HepG2 (cell line): ENCODE measurements around the gene PPIA. TPM values are rescaled to one million over a fixed set of nuclear protein-coding genes. Genes with fewer than 3 reads are reported as not detected.

Source experiments
- ELF1 ChIP-seq: sonication (generic); formaldehyde crosslinking; IDR thresholded peaks from 2 replicates; pipeline ENCODE4 v1.4.0; 2020; ENCODE audit warnings: missing genetic modification reagents
- EP300 ChIP-seq, 3 experiments: sonication (generic) in 1 of 3; formaldehyde crosslinking in 1 of 3; IDR thresholded peaks; 2 replicates each; pipeline versions ENCODE4 v1.5.1 to v1.6.1; 2011 to 2020; ENCODE audit warnings: low read depth in 2 of 3, low read length in 2 of 3, borderline replicate concordance in 1 of 3, improper control_type of control experiment in 1 of 3, mild to moderate bottlenecking in 1 of 3, missing genetic modification reagents in 1 of 3, moderate library complexity in 1 of 3
- FIP1L1 ChIP-seq: fragments of 200-400 bp; formaldehyde crosslinking; IDR thresholded peaks from 2 replicates; pipeline ENCODE4 v1.6.1; 2018; ENCODE audit warnings: low read depth, mild to moderate bottlenecking, low read length, moderate library complexity, borderline replicate concordance; ENCODE audit not compliant: insufficient read depth
- GATA4 ChIP-seq: sonication (generic); IDR thresholded peaks from 2 replicates; pipeline ENCODE4 v1.6.1; 2016; ENCODE audit warnings: antibody characterized with exemption, low read depth, borderline replicate concordance
- HMG20B ChIP-seq: conservative IDR thresholded peaks from 2 replicates; pipeline ENCODE4 v1.6.1; 2016; ENCODE audit warnings: missing genetic modification reagents, missing compliant biosample characterization
- KDM2A ChIP-seq: sonication (generic); formaldehyde crosslinking; IDR thresholded peaks from 2 replicates; pipeline ENCODE4 v1.4.0; 2020; ENCODE audit warnings: low read depth, missing genetic modification reagents, borderline replicate concordance
- MED1 ChIP-seq: sonication (generic); formaldehyde crosslinking; IDR thresholded peaks from 2 replicates; pipeline ENCODE4 v1.4.0; 2020; ENCODE audit warnings: missing genetic modification reagents
- MEF2D ChIP-seq: sonication (generic); formaldehyde crosslinking; IDR thresholded peaks from 2 replicates; pipeline ENCODE4 v1.5.1; 2020; ENCODE audit warnings: mild to moderate bottlenecking, missing genetic modification reagents
- NFKB2 ChIP-seq: sonication (generic); formaldehyde crosslinking; IDR thresholded peaks from 2 replicates; pipeline ENCODE4 v1.4.0; 2020; ENCODE audit warnings: missing genetic modification reagents, borderline replicate concordance
- NR2F2 ChIP-seq: IDR thresholded peaks from 2 replicates; pipeline ENCODE4 v1.6.1; 2012; ENCODE audit warnings: low read depth, inconsistent platforms, borderline replicate concordance
- NR2F6 ChIP-seq, 2 experiments: IDR thresholded peaks; 2 replicates each; pipeline ENCODE4 v1.6.1; 2016; ENCODE audit warnings: antibody characterized with exemption in 1 of 2, mild to moderate bottlenecking in 1 of 2
- NRL ChIP-seq: sonication (generic); formaldehyde crosslinking; IDR thresholded peaks from 2 replicates; pipeline ENCODE4 v1.5.0; 2020; ENCODE audit warnings: missing genetic modification reagents, mild to moderate bottlenecking, moderate library complexity, borderline replicate concordance
- PHF20 ChIP-seq: sonication (generic); formaldehyde crosslinking; IDR thresholded peaks from 2 replicates; pipeline ENCODE4 v1.5.0; 2020; ENCODE audit warnings: mild to moderate bottlenecking, missing genetic modification reagents
- PLRG1 ChIP-seq: fragments of 450-650 bp; conservative IDR thresholded peaks from 2 replicates; pipeline ENCODE4 v1.6.1; 2016
- POLR2AphosphoS2 ChIP-seq: IDR thresholded peaks from 2 replicates; pipeline ENCODE4 v1.6.1; 2011; ENCODE audit warnings: low read depth, low read length, improper control_type of control experiment
- PRMT3 ChIP-seq: sonication (generic); formaldehyde crosslinking; IDR thresholded peaks from 2 replicates; pipeline ENCODE4 v1.8.1; 2022; ENCODE audit warnings: low read depth, mild to moderate bottlenecking, moderate library complexity, missing genetic modification reagents, borderline replicate concordance
- REPIN1 ChIP-seq: sonication (generic); formaldehyde crosslinking; IDR thresholded peaks from 2 replicates; pipeline ENCODE4 v1.8.0; 2022; ENCODE audit warnings: missing genetic modification reagents, low read depth, mild to moderate bottlenecking, borderline replicate concordance
- SCMH1 ChIP-seq: sonication (generic); formaldehyde crosslinking; IDR thresholded peaks from 2 replicates; pipeline ENCODE4 v1.9.0; 2021; ENCODE audit warnings: missing genetic modification reagents, mild to moderate bottlenecking, borderline replicate concordance
- SNAPC2 ChIP-seq: sonication (generic); formaldehyde crosslinking; IDR thresholded peaks from 2 replicates; pipeline ENCODE4 v1.8.1; 2022; ENCODE audit warnings: mild to moderate bottlenecking, missing genetic modification reagents
- TOE1 ChIP-seq: sonication (generic); formaldehyde crosslinking; IDR thresholded peaks from 2 replicates; pipeline ENCODE4 v1.4.0; 2020; ENCODE audit warnings: mild to moderate bottlenecking, missing genetic modification reagents
- YY1 ChIP-seq: IDR thresholded peaks from 2 replicates; pipeline ENCODE4 v1.6.1; 2011; ENCODE audit warnings: low read length, low read depth, moderate library complexity, mild to moderate bottlenecking; ENCODE audit not compliant: insufficient read depth, insufficient replicate concordance
- ZMAT3 ChIP-seq: sonication (generic); formaldehyde crosslinking; conservative IDR thresholded peaks from 2 replicates; pipeline ENCODE4 v1.7.0; 2021; ENCODE audit warnings: missing genetic modification reagents
- ZNF124 ChIP-seq: sonication (generic); formaldehyde crosslinking; IDR thresholded peaks from 2 replicates; pipeline ENCODE4 v1.4.0; 2020; ENCODE audit warnings: missing genetic modification reagents
- ZNF431 ChIP-seq: sonication (generic); formaldehyde crosslinking; IDR thresholded peaks from 2 replicates; pipeline ENCODE4 v1.9.0; 2022; ENCODE audit warnings: missing genetic modification reagents, low read depth, mild to moderate bottlenecking, borderline replicate concordance
- ZNF468 ChIP-seq: sonication (generic); formaldehyde crosslinking; IDR thresholded peaks from 2 replicates; pipeline ENCODE4 v1.8.0; 2022; ENCODE audit warnings: mild to moderate bottlenecking, moderate library complexity, missing genetic modification reagents
- ZNF547 ChIP-seq: sonication (generic); formaldehyde crosslinking; IDR thresholded peaks from 2 replicates; pipeline ENCODE4 v1.5.1; 2020; ENCODE audit warnings: mild to moderate bottlenecking, missing genetic modification reagents
- ZNF556 ChIP-seq: sonication (generic); formaldehyde crosslinking; IDR thresholded peaks from 2 replicates; pipeline ENCODE4 v1.4.0; 2020; ENCODE audit warnings: mild to moderate bottlenecking, missing genetic modification reagents, borderline replicate concordance
- ZNF557 ChIP-seq: sonication (generic); formaldehyde crosslinking; IDR thresholded peaks from 2 replicates; pipeline ENCODE4 v1.4.0; 2020; ENCODE audit warnings: missing genetic modification reagents
- ZNF652 ChIP-seq: IDR thresholded peaks from 2 replicates; pipeline ENCODE4 v1.6.1; 2016; ENCODE audit warnings: low read depth, borderline replicate concordance
- ZNF672 ChIP-seq: sonication (generic); formaldehyde crosslinking; IDR thresholded peaks from 2 replicates; pipeline ENCODE4 v1.8.1; 2022; ENCODE audit warnings: missing genetic modification reagents
- ZSCAN21 ChIP-seq: sonication (generic); formaldehyde crosslinking; IDR thresholded peaks from 2 replicates; pipeline ENCODE4 v1.8.0; 2022; ENCODE audit warnings: mild to moderate bottlenecking, missing genetic modification reagents, moderate library complexity, borderline replicate concordance
- polyA plus RNA-seq, 8 experiments: library from polyadenylated mRNA; depleted of rRNA in 3 of 8; stranded (reverse) in 7 of 8; unstranded in 1 of 8; fragments of >200 nt; fragmentation: Illumina TruSeq in 4 of 8; extraction: Trizol in 4 of 8; gene quantifications; 2 replicates each; pipeline versions ENCODE4 v1.2.1 to v1.2.3, GENCODE V29; 2011 to 2016; ENCODE audit warnings: low read depth in 4 of 8, missing spikeins in 1 of 8, mixed read lengths in 1 of 8; ENCODE audit not compliant: insufficient read depth in 1 of 8
- total RNA-seq, 5 experiments: library from RNA; depleted of rRNA; stranded (reverse); fragments of >200 nt; fragmentation: Illumina TruSeq; extraction: Trizol; gene quantifications; 2 replicates each; pipeline ENCODE4 v1.2.3, GENCODE V29; 2016; ENCODE audit warnings: low read depth in 1 of 5
- TF ChIP-seq, protein P1 (sequence below): sonication (generic); formaldehyde crosslinking; conservative IDR thresholded peaks from 2 replicates; pipeline ENCODE4 v1.4.0; 2020; ENCODE audit warnings: missing genetic modification reagents

PPIA gene
- total and polyA plus RNA-seq, 2 of the 13 experiments (the other 11 are each of a cell fraction or from before 2014, with no cell fraction given), result 2,268 to 3,010 TPM

DNA sequence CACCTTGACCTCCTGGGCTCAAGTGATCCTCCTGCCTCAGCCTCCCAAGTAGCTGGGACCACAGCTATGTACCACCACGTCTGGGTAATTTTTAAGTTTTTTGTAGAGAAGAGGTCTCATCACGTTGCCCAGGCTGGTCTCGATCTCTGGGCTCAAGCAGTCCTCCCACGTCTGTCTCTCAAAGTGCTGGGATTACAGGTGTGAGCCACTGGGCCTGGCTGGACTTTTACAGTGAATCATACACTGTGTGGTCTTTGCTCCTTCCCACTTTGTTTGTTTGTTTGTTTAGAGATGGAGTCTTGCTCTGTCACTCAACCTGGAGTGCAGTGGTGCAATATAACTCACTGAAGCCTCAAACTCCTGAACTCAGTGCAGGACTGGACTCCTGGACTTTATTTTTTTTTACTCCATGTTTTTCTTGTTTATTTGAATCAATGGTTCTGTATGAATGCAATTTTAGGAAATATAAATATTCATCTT is 12.5 kb downstream of the PPIA start (continued):
- TF ChIP-seq NR2F6 (IDR thresholded peaks at IDR 0.05) (no peak), NR2F6 (CRISPR knock-in tag; IDR thresholded peaks at IDR 0.05) (no peak), GATA4 (no peak), NR2F2 (no peak), TOE1 (CRISPR knock-in tag) (no peak), EP300 (IDR thresholded peaks at IDR 0.05; ENCODE audit: low read depth in 2 of 2, low read length in 2 of 2) (no peak), EP300 (CRISPR knock-in tag; IDR thresholded peaks at IDR 0.05; ENCODE audit: borderline replicate concordance) (no peak), PLRG1 (no peak), NFKB2 (CRISPR knock-in tag) (no peak), ZNF556 (CRISPR knock-in tag) (no peak), PHF20 (no peak), ZNF468 (CRISPR knock-in tag) (no peak), ZSCAN21 (CRISPR knock-in tag) (no peak), ZNF672 (CRISPR knock-in tag) (no peak), POLR2AphosphoS2 (no peak), ELF1 (CRISPR knock-in tag) (no peak), SCMH1 (CRISPR knock-in tag) (no peak), MEF2D (CRISPR knock-in tag) (0 out of 2 replicates have a peak, but pooled peaks have one; percentile 36), ZNF652 (no peak), PRMT3 (CRISPR knock-in tag) (no peak), YY1 (no peak), ZMAT3 (CRISPR knock-in tag) (no peak), REPIN1 (CRISPR knock-in tag) (no peak), SNAPC2 (no peak), ZNF431 (CRISPR knock-in tag) (no peak), HMG20B (no peak), NRL (CRISPR knock-in tag) (no peak), ZNF547 (no peak), ZNF557 (CRISPR knock-in tag) (no peak), KDM2A (peak; percentile 20; the same call in 1 of the 2 replicates), ZNF124 (CRISPR knock-in tag) (no peak), FIP1L1 (no peak), MED1 (CRISPR knock-in tag) (peak; percentile 70)
- TF ChIP-seq, protein P1, sequence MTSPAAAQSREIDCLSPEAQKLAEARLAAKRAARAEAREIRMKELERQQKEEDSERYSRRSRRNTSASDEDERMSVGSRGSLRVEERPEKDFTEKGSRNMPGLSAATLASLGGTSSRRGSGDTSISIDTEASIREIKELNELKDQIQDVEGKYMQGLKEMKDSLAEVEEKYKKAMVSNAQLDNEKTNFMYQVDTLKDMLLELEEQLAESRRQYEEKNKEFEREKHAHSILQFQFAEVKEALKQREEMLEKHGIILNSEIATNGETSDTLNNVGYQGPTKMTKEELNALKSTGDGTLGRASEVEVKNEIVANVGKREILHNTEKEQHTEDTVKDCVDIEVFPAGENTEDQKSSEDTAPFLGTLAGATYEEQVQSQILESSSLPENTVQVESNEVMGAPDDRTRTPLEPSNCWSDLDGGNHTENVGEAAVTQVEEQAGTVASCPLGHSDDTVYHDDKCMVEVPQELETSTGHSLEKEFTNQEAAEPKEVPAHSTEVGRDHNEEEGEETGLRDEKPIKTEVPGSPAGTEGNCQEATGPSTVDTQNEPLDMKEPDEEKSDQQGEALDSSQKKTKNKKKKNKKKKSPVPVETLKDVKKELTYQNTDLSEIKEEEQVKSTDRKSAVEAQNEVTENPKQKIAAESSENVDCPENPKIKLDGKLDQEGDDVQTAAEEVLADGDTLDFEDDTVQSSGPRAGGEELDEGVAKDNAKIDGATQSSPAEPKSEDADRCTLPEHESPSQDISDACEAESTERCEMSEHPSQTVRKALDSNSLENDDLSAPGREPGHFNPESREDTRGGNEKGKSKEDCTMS (CRISPR knock-in tag), result no peak
